GM19043 (cell line): ENCODE results near the gene BCAT1.
"Not testable (repeated sequence)": the region's sequence is repeated elsewhere in the genome, so short reads cannot be mapped to it uniquely, and the experiment has no call there.

ENCODE experiments used
- ATAC-seq: cut with Tn5 transposase; IDR thresholded peaks from one replicate; pipeline ENCODE4 v1.9.1; 2021; ENCODE audit warnings: low read depth; ENCODE audit not compliant: unreplicated experiment

The BCAT1 gene

GRCh38 chr12:24928533-24929306 lies 20.2 kb downstream of the BCAT1 start:
- ATAC-seq = not testable (repeated sequence)

GRCh38 chr12:24928131-24928530 lies 20.8 kb downstream of the BCAT1 start:
- ATAC-seq = no peak

- not testable (repeated sequence) for ATAC-seq
Observed at GRCh38 chr12:24926080-24926479, 22.8 kb downstream of the BCAT1 start.

GRCh38 chr12:24922090-24922489 lies 26.8 kb downstream of the BCAT1 start:
- ATAC-seq = no peak

- no peak for ATAC-seq
Observed at GRCh38 chr12:24921251-24922038, 27.5 kb downstream of the BCAT1 start.

GRCh38 chr12:24920141-24920540 lies 28.8 kb downstream of the BCAT1 start:
- ATAC-seq = no peak

- ATAC-seq = no peak
Observed at GRCh38 chr12:24919346-24920001, 29.4 kb downstream of the BCAT1 start.

- no peak for ATAC-seq
Observed at GRCh38 chr12:24918596-24918995, 30.3 kb downstream of the BCAT1 start.

GRCh38 chr12:24915501-24915900 lies 33.4 kb downstream of the BCAT1 start:
- no peak for ATAC-seq

- no peak for ATAC-seq
Observed at GRCh38 chr12:24913953-24914352, 34.9 kb downstream of the BCAT1 start.

- no peak for ATAC-seq
Observed at GRCh38 chr12:24913130-24913529, 35.8 kb downstream of the BCAT1 start.

GRCh38 chr12:24911271-24911791 lies 37.6 kb downstream of the BCAT1 start:
- no peak for ATAC-seq

GRCh38 chr12:24910192-24910591 lies 38.7 kb downstream of the BCAT1 start:
- not testable (repeated sequence) for ATAC-seq

- ATAC-seq = no peak
Observed at GRCh38 chr12:24909667-24910066, 39.2 kb downstream of the BCAT1 start.

- no peak for ATAC-seq
Observed at GRCh38 chr12:24907464-24907863, 41.4 kb downstream of the BCAT1 start.

- no peak for ATAC-seq
Observed at GRCh38 chr12:24906141-24906540, 42.8 kb downstream of the BCAT1 start.

GRCh38 chr12:24905431-24905830 lies 43.5 kb downstream of the BCAT1 start:
- no peak for ATAC-seq

- ATAC-seq = no peak
Observed at GRCh38 chr12:24904871-24905270, 44.0 kb downstream of the BCAT1 start.

GRCh38 chr12:24903329-24904088 lies 45.4 kb downstream of the BCAT1 start:
- ATAC-seq = no peak
